Fibroblast of villous mesenchyme (primary cell): ENCODE measurements around the gene MRFAP1. TPM values are rescaled to one million over a fixed set of nuclear protein-coding genes. Genes with fewer than 3 reads are reported as not detected.
"Not testable (repeated sequence)": the region's sequence is repeated elsewhere in the genome, so short reads cannot be mapped to it uniquely, and the experiment has no call there.

Source experiments
- DNase-seq: peaks from one replicate; pipeline ENCODE4 v3.0.0-alpha.2; 2010; ENCODE audit warnings: low read depth
- H3K4me3 ChIP-seq: 2 replicates; pipeline ENCODE4 v1.5.1; 2011; ENCODE audit warnings: low read depth, mild to moderate bottlenecking, low read length
- total RNA-seq: library from RNA; depleted of rRNA; stranded (reverse); fragments of >200 nt; gene quantifications from 2 replicates; pipeline ENCODE4 v1.2.3, GENCODE V29; 2012
- TF ChIP-seq, protein P1 (sequence below): IDR thresholded peaks from 2 replicates; pipeline ENCODE4 v1.5.1; 2012; ENCODE audit warnings: low read depth, mild to moderate bottlenecking, low read length; ENCODE audit not compliant: insufficient read depth

The MRFAP1 gene
- total RNA-seq, 1 donor: 127 TPM

DNA sequence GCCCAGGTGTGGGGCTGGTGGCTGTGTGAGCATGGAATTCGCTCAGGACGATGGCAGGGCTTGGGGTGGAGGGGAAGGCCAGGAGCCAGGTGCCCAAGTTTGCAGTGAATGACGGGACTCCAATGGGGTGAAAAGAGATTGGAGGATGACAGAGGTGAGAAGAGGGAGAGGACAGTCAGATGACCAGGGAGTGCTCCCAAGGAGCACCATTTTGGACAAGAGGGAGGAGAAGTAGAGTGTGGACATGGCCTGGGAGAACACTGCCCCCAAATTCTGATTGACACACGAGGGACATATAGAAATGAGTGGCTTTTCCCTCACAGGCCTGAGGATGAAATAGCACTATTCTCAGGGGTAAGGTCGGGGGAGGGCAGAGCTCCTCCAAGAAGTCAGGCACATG is 6.7 kb downstream of the MRFAP1 start:
- TF ChIP-seq, protein P1, sequence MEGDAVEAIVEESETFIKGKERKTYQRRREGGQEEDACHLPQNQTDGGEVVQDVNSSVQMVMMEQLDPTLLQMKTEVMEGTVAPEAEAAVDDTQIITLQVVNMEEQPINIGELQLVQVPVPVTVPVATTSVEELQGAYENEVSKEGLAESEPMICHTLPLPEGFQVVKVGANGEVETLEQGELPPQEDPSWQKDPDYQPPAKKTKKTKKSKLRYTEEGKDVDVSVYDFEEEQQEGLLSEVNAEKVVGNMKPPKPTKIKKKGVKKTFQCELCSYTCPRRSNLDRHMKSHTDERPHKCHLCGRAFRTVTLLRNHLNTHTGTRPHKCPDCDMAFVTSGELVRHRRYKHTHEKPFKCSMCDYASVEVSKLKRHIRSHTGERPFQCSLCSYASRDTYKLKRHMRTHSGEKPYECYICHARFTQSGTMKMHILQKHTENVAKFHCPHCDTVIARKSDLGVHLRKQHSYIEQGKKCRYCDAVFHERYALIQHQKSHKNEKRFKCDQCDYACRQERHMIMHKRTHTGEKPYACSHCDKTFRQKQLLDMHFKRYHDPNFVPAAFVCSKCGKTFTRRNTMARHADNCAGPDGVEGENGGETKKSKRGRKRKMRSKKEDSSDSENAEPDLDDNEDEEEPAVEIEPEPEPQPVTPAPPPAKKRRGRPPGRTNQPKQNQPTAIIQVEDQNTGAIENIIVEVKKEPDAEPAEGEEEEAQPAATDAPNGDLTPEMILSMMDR: no peak
- no peak for DNase-seq
- H3K4me3 ChIP-seq: no peak overlapping the region

DNA sequence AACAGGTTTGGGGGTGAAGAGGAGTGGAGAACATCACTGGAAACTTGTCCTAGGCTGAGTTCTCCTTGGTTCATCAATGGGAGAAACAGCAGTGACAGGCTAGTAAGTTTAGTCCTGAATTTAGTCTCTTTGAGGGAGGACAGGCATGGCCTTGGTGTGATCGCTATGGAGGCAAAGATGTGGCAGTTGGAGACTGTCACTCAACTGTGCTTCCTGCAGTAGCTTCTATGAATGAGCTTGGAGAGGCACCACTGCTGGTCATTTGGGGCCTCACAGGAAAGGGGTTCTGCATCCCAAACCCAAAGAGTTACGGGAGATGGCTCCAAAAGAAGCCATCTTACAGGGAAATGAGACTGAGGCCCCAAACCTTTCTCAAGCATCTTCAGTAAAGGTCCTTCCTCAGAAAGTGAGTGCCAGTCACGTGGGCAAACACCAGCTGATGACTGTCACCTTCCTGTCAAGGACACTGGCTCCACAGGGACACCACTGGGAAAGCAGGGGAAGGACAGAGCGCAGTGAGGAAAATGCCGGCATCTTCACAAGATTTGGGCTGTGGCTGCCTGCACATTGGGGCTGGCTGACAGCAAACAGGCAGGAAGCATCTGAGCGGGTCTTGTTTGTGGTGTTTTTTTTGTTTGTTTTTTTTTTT is 7.2 kb downstream of the MRFAP1 start:
- H3K4me3 ChIP-seq: no peak overlapping the region
- DNase-seq: no peak
- TF ChIP-seq, protein P1: no peak

GRCh38 chr4:6649216-6649615 is 8.7 kb downstream of the MRFAP1 start:
- no peak for DNase-seq
- TF ChIP-seq, protein P1: no peak
- H3K4me3 ChIP-seq: no peak overlapping the region

DNA sequence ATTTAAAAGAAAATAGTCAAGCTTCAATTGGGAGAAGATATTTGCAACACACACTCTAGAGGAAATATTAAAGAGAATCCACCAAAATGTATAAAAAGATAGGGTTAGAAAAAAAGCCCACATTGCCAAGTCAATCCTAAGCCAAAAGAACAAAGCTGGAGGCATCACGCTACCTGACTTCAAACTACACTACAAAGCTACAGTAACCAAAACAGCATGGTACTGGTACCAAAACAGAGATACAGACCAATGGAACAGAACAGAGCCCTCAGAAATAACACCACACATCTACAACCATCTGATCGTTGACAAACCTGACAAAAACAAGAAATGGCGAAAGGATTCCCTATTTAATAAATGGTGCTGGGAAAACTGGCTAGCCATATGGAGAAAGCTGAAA is 13.7 kb downstream of the MRFAP1 start:
- H3K4me3 ChIP-seq, DNase-seq: not testable (repeated sequence)

DNA sequence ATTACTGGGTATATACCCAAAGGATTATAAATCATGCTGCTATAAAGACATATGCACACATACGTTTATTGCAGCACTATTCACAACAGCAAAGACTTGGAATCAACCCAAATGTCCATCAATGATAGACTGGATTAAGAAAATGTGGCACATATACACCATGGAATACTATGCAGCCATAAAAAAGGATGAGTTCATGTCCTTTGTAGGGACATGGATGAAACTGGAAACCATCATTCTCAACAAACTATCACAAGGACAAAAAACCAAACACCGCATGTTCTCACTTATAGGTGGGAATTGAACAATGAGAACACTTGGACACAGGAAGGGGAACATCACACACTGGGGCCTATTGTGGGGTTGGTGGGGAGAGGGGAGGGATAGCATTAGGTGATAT is 14.8 kb downstream of the MRFAP1 start:
- DNase-seq, H3K4me3 ChIP-seq: not testable (repeated sequence)

DNA sequence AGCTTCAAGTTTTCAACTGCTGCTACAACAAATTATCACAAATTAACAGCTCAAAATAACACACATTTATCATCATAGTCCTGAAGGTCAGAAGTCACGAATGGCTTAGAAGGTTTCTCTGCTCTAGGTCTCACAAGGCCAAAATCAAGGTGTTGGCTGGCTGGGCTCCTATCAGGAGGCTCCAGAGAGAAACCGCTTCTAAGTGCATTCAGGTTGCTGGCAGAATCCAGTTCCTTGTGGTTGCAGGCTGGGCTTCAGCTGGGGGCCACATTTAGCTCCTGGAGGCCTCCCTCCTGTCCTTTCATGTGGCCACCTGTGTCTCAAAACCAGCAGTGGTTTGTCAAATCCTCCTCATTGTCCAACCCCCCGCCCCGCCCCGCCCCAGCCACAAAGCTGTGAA is 15.4 kb downstream of the MRFAP1 start:
- TF ChIP-seq, protein P1: no peak
- no peak overlapping the region for H3K4me3 ChIP-seq
- no peak for DNase-seq

GRCh38 chr4:6657242-6658208 is 17.0 kb downstream of the MRFAP1 start:
- DNase-seq: no peak
- TF ChIP-seq, protein P1: no peak
- no peak overlapping the region for H3K4me3 ChIP-seq
